Left ventricle myocardium inferior (tissue), 1 donor: ENCODE results near the gene ASPN. TPM values are rescaled to one million over a fixed set of nuclear protein-coding genes. Genes with fewer than 3 reads are reported as not detected.

Experiments used
- DNase-seq: peaks from one replicate; pipeline ENCODE4 v3.0.0-alpha.2; 2020
- H3K27ac ChIP-seq: fragments of 200-600 bp; replicated peaks from 2 replicates; pipeline ENCODE4 v1.8.0; 2021
- H3K27me3 ChIP-seq: fragments of 200-600 bp; 2 replicates; pipeline ENCODE4 v1.8.0; 2021; ENCODE audit warnings: low read depth
- H3K36me3 ChIP-seq: fragments of 200-600 bp; 2 replicates; pipeline ENCODE4 v1.8.0; 2021
- H3K4me1 ChIP-seq: fragments of 200-600 bp; 2 replicates; pipeline ENCODE4 v1.8.0; 2021
- H3K4me3 ChIP-seq: fragments of 200-600 bp; 2 replicates; pipeline ENCODE4 v1.8.0; 2021; ENCODE audit warnings: mild to moderate bottlenecking, moderate library complexity
- H3K9me3 ChIP-seq: fragments of 200-600 bp; replicated peaks from 2 replicates; pipeline ENCODE4 v1.8.0; 2021
- intact Hi-C: fragments of 100-400 bp; cut with micrococcal nuclease; formaldehyde crosslinking; loops from one replicate; pipeline ENCODE4 v1.11.0; 2022
- total RNA-seq: library from RNA; stranded (reverse); fragmentation: NEBNext Ultra II Directional; extraction: Animal tissue kit (Norgen Biotek cat#: 25700); gene quantifications from one replicate; pipeline ENCODE4 v1.2.1, GENCODE V29; 2021
- TF ChIP-seq, protein P1 (sequence below): fragments of 200-600 bp; IDR thresholded peaks from 2 replicates; pipeline ENCODE4 v1.8.0; 2021; ENCODE audit warnings: antibody characterized with exemption, mild to moderate bottlenecking, borderline replicate concordance
- donor health status: DM: no; HTN: yes; CAD: no; lungs with severe emphysema.

Gene ASPN
- total RNA-seq, 1 donor from 2014 or later = 17.5 TPM

GRCh38 chr9:92439921-92440750 is 42.2 kb downstream of the ASPN start:
- no peak overlapping the region for H3K4me3 ChIP-seq
- no peaks in the 10 kb centered on the region for H3K4me1 ChIP-seq
- no peaks in the 10 kb centered on the region for H3K36me3 ChIP-seq
- intact Hi-C loops = no loop called here
- no peaks in the 10 kb centered on the region for H3K9me3 ChIP-seq
- TF ChIP-seq, protein P1, sequence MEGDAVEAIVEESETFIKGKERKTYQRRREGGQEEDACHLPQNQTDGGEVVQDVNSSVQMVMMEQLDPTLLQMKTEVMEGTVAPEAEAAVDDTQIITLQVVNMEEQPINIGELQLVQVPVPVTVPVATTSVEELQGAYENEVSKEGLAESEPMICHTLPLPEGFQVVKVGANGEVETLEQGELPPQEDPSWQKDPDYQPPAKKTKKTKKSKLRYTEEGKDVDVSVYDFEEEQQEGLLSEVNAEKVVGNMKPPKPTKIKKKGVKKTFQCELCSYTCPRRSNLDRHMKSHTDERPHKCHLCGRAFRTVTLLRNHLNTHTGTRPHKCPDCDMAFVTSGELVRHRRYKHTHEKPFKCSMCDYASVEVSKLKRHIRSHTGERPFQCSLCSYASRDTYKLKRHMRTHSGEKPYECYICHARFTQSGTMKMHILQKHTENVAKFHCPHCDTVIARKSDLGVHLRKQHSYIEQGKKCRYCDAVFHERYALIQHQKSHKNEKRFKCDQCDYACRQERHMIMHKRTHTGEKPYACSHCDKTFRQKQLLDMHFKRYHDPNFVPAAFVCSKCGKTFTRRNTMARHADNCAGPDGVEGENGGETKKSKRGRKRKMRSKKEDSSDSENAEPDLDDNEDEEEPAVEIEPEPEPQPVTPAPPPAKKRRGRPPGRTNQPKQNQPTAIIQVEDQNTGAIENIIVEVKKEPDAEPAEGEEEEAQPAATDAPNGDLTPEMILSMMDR = no peak
- H3K27me3 ChIP-seq = no peaks in the 10 kb centered on the region
- H3K27ac ChIP-seq = no peak overlapping the region
- no peak for DNase-seq

- Histone ChIP-seq H3K27me3 (no peaks in the 10 kb centered on the region), H3K36me3 (no peaks in the 10 kb centered on the region), H3K27ac (no peak overlapping the region), H3K4me1 (no peaks in the 10 kb centered on the region), H3K4me3 (no peak overlapping the region), H3K9me3 (no peaks in the 10 kb centered on the region)
- no peak for DNase-seq
- intact Hi-C loops = no loop called here
- TF ChIP-seq, protein P1 = peak; percentile 53
These were observed 43.3 kb downstream of the ASPN start for GRCh38 chr9:92438900-92439526.

GRCh38 chr9:92435263-92435662 is 47.0 kb downstream of the ASPN start:
- H3K9me3 ChIP-seq = no peaks in the 10 kb centered on the region
- H3K36me3 ChIP-seq = no peaks in the 10 kb centered on the region
- no peak for DNase-seq
- H3K4me1 ChIP-seq = no peaks in the 10 kb centered on the region
- no peaks in the 10 kb centered on the region for H3K27me3 ChIP-seq
- no peak overlapping the region for H3K27ac ChIP-seq
- no peak overlapping the region for H3K4me3 ChIP-seq
- TF ChIP-seq, protein P1 = no peak
- intact Hi-C loops = no loop called here

GRCh38 chr9:92432972-92433548 is 49.2 kb downstream of the ASPN start:
- Histone ChIP-seq H3K27me3 (no peaks in the 10 kb centered on the region), H3K4me1 (no peaks in the 10 kb centered on the region), H3K36me3 (no peaks in the 10 kb centered on the region), H3K27ac (no peak overlapping the region), H3K4me3 (no peak overlapping the region), H3K9me3 (no peaks in the 10 kb centered on the region)
- TF ChIP-seq, protein P1 = no peak
- intact Hi-C loops = no loop called here
- no peak for DNase-seq

- Histone ChIP-seq H3K27me3 (no peaks in the 10 kb centered on the region), H3K4me3 (no peak overlapping the region), H3K4me1 (no peaks in the 10 kb centered on the region), H3K36me3 (no peaks in the 10 kb centered on the region), H3K9me3 (no peaks in the 10 kb centered on the region), H3K27ac (no peak overlapping the region)
- intact Hi-C loops = no loop called here
- no peak for DNase-seq
- TF ChIP-seq, protein P1 = no peak
These were observed 50.0 kb downstream of the ASPN start for GRCh38 chr9:92432350-92432749.
